Endothelial cell of umbilical vein (primary cell): ENCODE results near the gene MLEC. TPM values are rescaled to one million over a fixed set of nuclear protein-coding genes. Genes with fewer than 3 reads are reported as not detected.

Experiments
- BruUV-seq: library from RNA; stranded (reverse); fragments of 400-500 nt; replicated peaks from 2 replicates; lab custom pipeline; 2021; lab: Mats Ljungman, UMichigan
- CTCF ChIA-PET: fragments of 300-600, 350-600 bp; sonication (Branson Sonifier 250); formaldehyde crosslinking; loops from one replicate; lab custom pipeline; 2021; ENCODE audit warnings: antibody characterized with exemption, inconsistent platforms; lab: Charles Lee
- POLR2A ChIA-PET: fragments of 300-600, 350-600 bp; sonication (Branson Sonifier 250); formaldehyde crosslinking; loops from one replicate; lab custom pipeline; 2021; ENCODE audit warnings: antibody characterized with exemption, inconsistent platforms; lab: Charles Lee
- DNase-seq: peaks from one replicate; pipeline ENCODE4 v3.0.0-alpha.2; 2011; ENCODE audit warnings: low read depth, low spot score
- FAIRE-seq: peaks from 2 replicates; lab custom pipeline; 2011; peaks lifted over from hg19 to GRCh38; lab: Jason Lieb, UNC
- H2AFZ ChIP-seq: 2 replicates; pipeline ENCODE4 v1.6.0; 2012; ENCODE audit warnings: low read depth, low read length, control low read depth, inconsistent platforms
- H3K27ac ChIP-seq: 2 replicates; pipeline ENCODE4 v1.5.1; 2011; ENCODE audit warnings: low read depth, mild to moderate bottlenecking, control low read depth, low read length, moderate library complexity; ENCODE audit not compliant: insufficient read depth
- H3K27me3 ChIP-seq, 2 experiments: 2 replicates each; pipeline versions ENCODE4 v1.6.0 to v1.6.1; 2011; ENCODE audit warnings: low read length in 2 of 2, mixed read lengths in 1 of 2; ENCODE audit not compliant: control insufficient read depth in 2 of 2, insufficient read depth in 2 of 2
- H3K36me3 ChIP-seq, 2 experiments: 2 replicates in 1 of 2; 3 replicates in 1 of 2; pipeline ENCODE4 v1.5.1; 2011; ENCODE audit warnings: low read length in 2 of 2, mild to moderate bottlenecking in 1 of 2, moderate library complexity in 1 of 2; ENCODE audit not compliant: control insufficient read depth in 2 of 2, insufficient read depth in 2 of 2; ENCODE audit errors: extremely low read depth in 1 of 2
- H3K4me1 ChIP-seq: 3 replicates; pipeline ENCODE4 v1.5.1; 2011; ENCODE audit warnings: mild to moderate bottlenecking, low read length; ENCODE audit not compliant: control insufficient read depth, insufficient read depth; ENCODE audit errors: extremely low read depth
- H3K4me2 ChIP-seq: 2 replicates; pipeline ENCODE4 v1.6.1; 2011; ENCODE audit warnings: low read length, control low read depth, mixed read lengths; ENCODE audit not compliant: insufficient read depth
- H3K4me3 ChIP-seq, 3 experiments: fragments of 200-600 bp in 1 of 3; sonication (generic), shearing (Covaris generic) in 1 of 3; replicated peaks in 1 of 3; 2 replicates each; pipeline ENCODE4 v1.5.1; 2011 to 2016; ENCODE audit warnings: control low read depth in 3 of 3, low read length in 3 of 3, mild to moderate bottlenecking in 2 of 3, inconsistent platforms in 1 of 3, low read depth in 1 of 3, moderate library complexity in 1 of 3; ENCODE audit not compliant: insufficient read depth in 1 of 3
- H3K79me2 ChIP-seq: 2 replicates; pipeline ENCODE4 v1.6.0; 2012; ENCODE audit warnings: low read length, inconsistent platforms; ENCODE audit not compliant: control insufficient read depth, insufficient read depth
- H3K9ac ChIP-seq: replicated peaks from 2 replicates; pipeline ENCODE3; 2011; ENCODE audit warnings: low read length, control low read depth; ENCODE audit not compliant: insufficient read depth; ENCODE audit errors: extremely low read depth
- H3K9me1 ChIP-seq: replicated peaks from 3 replicates; pipeline ENCODE4 v1.6.0; 2011; ENCODE audit warnings: mild to moderate bottlenecking, low read length; ENCODE audit not compliant: control insufficient read depth, insufficient read depth; ENCODE audit errors: extremely low read depth
- H3K9me3 ChIP-seq: replicated peaks from 2 replicates; pipeline ENCODE4 v1.5.1; 2012; ENCODE audit warnings: low read length, inconsistent platforms; ENCODE audit not compliant: control insufficient read depth, insufficient read depth
- H4K20me1 ChIP-seq: replicated peaks from 2 replicates; pipeline ENCODE3; 2011; ENCODE audit warnings: mild to moderate bottlenecking, low read length; ENCODE audit not compliant: control insufficient read depth, insufficient read depth; ENCODE audit errors: extremely low read depth
- EZH2 ChIP-seq: IDR thresholded peaks from 2 replicates; pipeline ENCODE4 v1.6.1; 2012; ENCODE audit warnings: borderline replicate concordance, low read depth, mild to moderate bottlenecking, moderate library complexity, low read length, inconsistent platforms; ENCODE audit not compliant: severe bottlenecking
- FOS ChIP-seq: IDR thresholded peaks from 2 replicates; pipeline ENCODE4 v1.6.1; 2011; ENCODE audit warnings: mild to moderate bottlenecking, low read length, moderate library complexity, borderline replicate concordance; ENCODE audit not compliant: insufficient read depth
- GATA2 ChIP-seq: IDR thresholded peaks from 2 replicates; pipeline ENCODE4 v1.7.0; 2011; ENCODE audit warnings: low read depth, mild to moderate bottlenecking, moderate library complexity, mixed read lengths, low read length; ENCODE audit not compliant: insufficient read length, insufficient read depth
- JUN ChIP-seq: IDR thresholded peaks from 2 replicates; pipeline ENCODE4 v1.6.1; 2011; ENCODE audit warnings: borderline replicate concordance, low read depth; ENCODE audit not compliant: insufficient read length, insufficient read depth
- MYC ChIP-seq: IDR thresholded peaks from one replicate; pipeline ENCODE4 v1.6.1; 2011; ENCODE audit warnings: mild to moderate bottlenecking, low read depth, low read length
- POLR2A ChIP-seq: IDR thresholded peaks from 2 replicates; pipeline ENCODE4 v1.6.1; 2012; ENCODE audit warnings: low read depth, mild to moderate bottlenecking, control low read depth, low read length
- POLR2AphosphoS5 ChIP-seq: IDR thresholded peaks from 2 replicates; pipeline ENCODE4 v1.6.1; 2012; ENCODE audit warnings: low read depth, mild to moderate bottlenecking, control low read depth, low read length, moderate library complexity; ENCODE audit not compliant: insufficient read depth
- dilution Hi-C: fragments of 300-500 bp; cut with MboI; formaldehyde crosslinking; loops from one replicate; pipeline ENCODE4 v1.15.0; 2019; ENCODE audit warnings: low sequenced_read_pairs; ENCODE audit not compliant: extremely low pct_ligation_motif_present
- intact Hi-C: fragments of 100-400 bp; cut with micrococcal nuclease; formaldehyde crosslinking; loops from one replicate; pipeline ENCODE4 v1.10.0; 2022
- polyA plus RNA-seq, 4 experiments: library from polyadenylated mRNA; depleted of rRNA in 3 of 4; stranded (reverse) in 3 of 4; unstranded in 1 of 4; fragments of >200 nt; gene quantifications; 2 replicates each; pipeline versions ENCODE4 v1.2.1 to v1.2.3, GENCODE V29; 2011 to 2012; ENCODE audit warnings: missing spikeins in 1 of 4
- total RNA-seq: library from RNA; stranded (reverse); gene quantifications from 2 replicates; pipeline ENCODE4 v1.2.3, GENCODE V29; 2021
- TF ChIP-seq, protein P1 (sequence below), 2 donors: IDR thresholded peaks; 1 replicate in 1 of 2; 2 replicates in 1 of 2; pipeline ENCODE4 v1.5.1; 2011; ENCODE audit warnings: low read length in 2 of 2, mild to moderate bottlenecking in 2 of 2, moderate library complexity in 2 of 2, control low read depth in 1 of 2, inconsistent platforms in 1 of 2, low read depth in 1 of 2; ENCODE audit not compliant: insufficient read depth in 1 of 2; ENCODE audit errors: extremely low read depth in 1 of 2
- TF ChIP-seq, protein P2 (sequence below): IDR thresholded peaks from 2 replicates; pipeline ENCODE4 v1.6.1; 2011; ENCODE audit not compliant: insufficient read depth, insufficient read length

MLEC gene
- total and polyA plus RNA-seq, 2 donors (not counting 3 experiments of a cell fraction or from before 2014, with no cell fraction given), result 28.4 to 144 TPM

DNA sequence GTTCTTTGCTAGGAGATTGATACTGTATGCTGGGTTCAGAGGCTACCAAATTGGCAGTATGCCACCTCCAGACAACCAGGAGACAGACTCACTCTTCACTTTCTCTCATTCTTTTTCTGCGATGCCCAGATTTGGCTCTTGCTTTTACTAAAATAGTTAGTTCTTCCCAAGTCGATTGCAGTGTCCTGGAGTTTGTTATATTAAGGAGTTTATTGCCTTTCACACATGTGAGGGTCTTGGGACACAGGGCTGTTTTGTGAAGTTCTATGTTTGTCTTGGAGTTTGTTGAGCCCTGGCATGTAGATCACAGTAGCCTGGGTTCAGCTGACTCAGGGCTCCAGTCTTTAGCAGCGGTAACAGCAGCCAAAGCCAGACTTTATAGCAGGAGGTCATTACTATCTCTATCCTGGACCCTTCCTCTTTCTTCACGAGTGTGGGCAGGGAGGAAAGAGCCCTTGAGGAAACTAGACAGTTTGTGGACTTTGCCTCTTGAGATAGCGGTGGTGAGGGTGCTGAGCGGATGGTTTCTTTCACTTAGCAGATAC lies 1.6 kb downstream of the MLEC start:
- Histone ChIP-seq H3K4me1 (peaks cover 39% of the 10 kb centered on the region), H3K27me3 (no peaks in the 10 kb centered on the region), H3K9me1 (no peaks in the 10 kb centered on the region), H3K79me2 (peaks cover 60% of the 10 kb centered on the region), H3K9ac (peak overlapping the region; percentile 91), H2AFZ (no peak overlapping the region), H3K9me3 (no peaks in the 10 kb centered on the region), H3K27ac (no peak overlapping the region), H4K20me1 (no peaks in the 10 kb centered on the region), H3K4me2 (peak overlapping the region; percentile 97), H3K36me3 (no peaks in the 10 kb centered on the region), H3K4me3 (peak overlapping the region; percentile 77 to 88 (median 80))
- POLR2A ChIA-PET, result no interaction called here
- TF ChIP-seq, protein P1, sequence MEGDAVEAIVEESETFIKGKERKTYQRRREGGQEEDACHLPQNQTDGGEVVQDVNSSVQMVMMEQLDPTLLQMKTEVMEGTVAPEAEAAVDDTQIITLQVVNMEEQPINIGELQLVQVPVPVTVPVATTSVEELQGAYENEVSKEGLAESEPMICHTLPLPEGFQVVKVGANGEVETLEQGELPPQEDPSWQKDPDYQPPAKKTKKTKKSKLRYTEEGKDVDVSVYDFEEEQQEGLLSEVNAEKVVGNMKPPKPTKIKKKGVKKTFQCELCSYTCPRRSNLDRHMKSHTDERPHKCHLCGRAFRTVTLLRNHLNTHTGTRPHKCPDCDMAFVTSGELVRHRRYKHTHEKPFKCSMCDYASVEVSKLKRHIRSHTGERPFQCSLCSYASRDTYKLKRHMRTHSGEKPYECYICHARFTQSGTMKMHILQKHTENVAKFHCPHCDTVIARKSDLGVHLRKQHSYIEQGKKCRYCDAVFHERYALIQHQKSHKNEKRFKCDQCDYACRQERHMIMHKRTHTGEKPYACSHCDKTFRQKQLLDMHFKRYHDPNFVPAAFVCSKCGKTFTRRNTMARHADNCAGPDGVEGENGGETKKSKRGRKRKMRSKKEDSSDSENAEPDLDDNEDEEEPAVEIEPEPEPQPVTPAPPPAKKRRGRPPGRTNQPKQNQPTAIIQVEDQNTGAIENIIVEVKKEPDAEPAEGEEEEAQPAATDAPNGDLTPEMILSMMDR (IDR thresholded peaks at IDR 0.05; ENCODE audit: extremely low read depth in 1 of 2, insufficient read depth in 1 of 2, low read depth in 1 of 2, low read length in 2 of 2), result no peak
- TF ChIP-seq JUN, result no peak
- no peak for TF ChIP-seq EZH2
- no peak for TF ChIP-seq POLR2AphosphoS5
- TF ChIP-seq MYC, result no peak
- no peak for TF ChIP-seq POLR2A
- no peak for TF ChIP-seq FOS
- TF ChIP-seq, protein P2, sequence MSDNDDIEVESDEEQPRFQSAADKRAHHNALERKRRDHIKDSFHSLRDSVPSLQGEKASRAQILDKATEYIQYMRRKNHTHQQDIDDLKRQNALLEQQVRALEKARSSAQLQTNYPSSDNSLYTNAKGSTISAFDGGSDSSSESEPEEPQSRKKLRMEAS, result no peak
- TF ChIP-seq GATA2, result no peak
- intact Hi-C loops, result no loop called here
- CTCF ChIA-PET, result interaction anchor here (1.4 to 4.1 kb wide), 6 partner anchors 10 to 42 kb away, joined by 4 to 24 read pairs (median 16); no protein-coding TSS in a partner anchor
- FAIRE-seq (peak; percentile 78), DNase-seq (peak; percentile 72)
- BruUV-seq, result no TSS peak
- dilution Hi-C loops, result no loop called here
